MG63 (cell line): ENCODE results near the gene MAML1. TPM values are rescaled to one million over a fixed set of nuclear protein-coding genes. Genes with fewer than 3 reads are reported as not detected.

Experiments used
- DNase-seq: peaks from one replicate; pipeline ENCODE4 v3.0.0-alpha.2; 2020
- H3K27me3 ChIP-seq: fragments of 250-450 bp; sonication (Bioruptor Pico); 2 replicates; pipeline ENCODE4 v1.5.1; 2020; ENCODE audit warnings: mild to moderate bottlenecking, moderate library complexity
- H3K36me3 ChIP-seq: fragments of 250-450 bp; sonication (Bioruptor Pico); 2 replicates; pipeline ENCODE4 v1.5.1; 2020; ENCODE audit warnings: mild to moderate bottlenecking, moderate library complexity
- H3K4me3 ChIP-seq: fragments of 250-450 bp; sonication (Bioruptor Pico); 2 replicates; pipeline ENCODE4 v1.5.1; 2020; ENCODE audit warnings: mild to moderate bottlenecking, moderate library complexity
- H3K9me3 ChIP-seq: fragments of 250-450 bp; sonication (Bioruptor Pico); 2 replicates; pipeline ENCODE4 v1.5.1; 2020; ENCODE audit warnings: mild to moderate bottlenecking, moderate library complexity
- total RNA-seq: library from RNA; depleted of rRNA; stranded (reverse); fragments of >200 nt; shearing (Covaris generic); gene quantifications from 2 replicates; pipeline ENCODE4 v1.2.3, GENCODE V29; 2014; ENCODE audit warnings: low replicate concordance; rRNA removed

The MAML1 gene
- total RNA-seq, 1 experiment from 2014 or later = 21.3 TPM

DNA sequence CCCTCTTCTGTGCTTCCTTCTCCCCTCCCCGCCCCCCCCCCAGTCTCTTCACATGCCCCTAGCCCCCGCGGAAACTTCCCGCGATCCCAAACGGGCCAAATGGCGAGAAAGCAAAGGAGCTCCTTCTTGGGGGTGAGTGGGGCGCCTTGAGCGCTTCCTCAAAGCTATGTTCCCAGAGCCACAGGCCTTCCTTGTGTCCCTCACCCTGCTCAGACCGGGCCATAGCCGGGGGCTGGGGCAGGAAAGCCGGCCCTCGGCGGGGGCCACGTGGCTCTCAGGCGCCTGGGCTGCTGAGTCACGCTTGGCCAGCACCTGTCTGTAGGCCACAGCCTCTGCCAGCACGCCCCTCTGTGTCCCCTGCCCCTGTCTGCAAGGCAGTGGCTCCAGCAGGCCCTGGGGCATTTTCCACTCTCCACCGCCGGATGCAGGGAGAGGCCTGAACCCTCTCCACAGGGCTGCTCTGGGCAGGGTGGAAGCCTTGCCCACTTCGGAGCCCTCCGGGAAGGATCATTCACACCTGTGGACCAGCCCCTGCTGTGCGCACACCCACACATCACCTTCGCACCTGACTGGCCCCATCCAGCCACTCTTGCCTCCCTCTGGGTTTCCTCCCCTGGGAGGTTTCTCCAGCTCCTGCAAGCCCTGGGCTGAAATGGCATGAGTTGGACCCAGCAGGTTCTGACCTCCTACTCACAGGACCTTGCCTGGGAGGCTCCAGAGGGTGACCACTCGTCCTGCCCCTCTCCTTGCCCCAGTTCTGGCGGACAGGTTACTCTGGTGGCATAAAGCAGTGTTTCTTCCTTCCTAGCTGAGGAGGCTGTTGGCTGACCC, 86.9 kb downstream of the MAML1 start:
- Histone ChIP-seq H3K36me3 (peaks cover 39% of the 10 kb centered on the region), H3K9me3 (no peaks in the 10 kb centered on the region), H3K27me3 (no peaks in the 10 kb centered on the region), H3K4me3 (no peak overlapping the region; the same call in 1 of the 2 replicates)
- DNase-seq = peak; percentile 92

DNA sequence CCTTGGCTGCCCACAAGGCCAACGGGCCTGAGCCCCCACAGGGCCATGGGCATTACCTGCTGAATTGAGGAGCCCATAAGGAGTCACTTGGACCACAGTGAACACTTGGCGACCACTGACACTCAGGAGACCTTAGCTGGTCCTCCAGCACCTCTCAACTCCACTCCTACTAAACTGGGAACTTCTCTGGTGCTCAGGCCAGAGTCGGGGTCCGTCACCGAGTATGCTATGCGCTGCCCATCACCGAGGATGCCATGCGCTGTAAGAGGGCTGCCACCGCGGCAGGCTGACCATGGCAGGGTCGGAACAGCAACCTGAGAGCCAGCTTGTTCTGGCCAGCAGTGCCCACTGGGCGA, 87.5 kb downstream of the MAML1 start:
- no peaks in the 10 kb centered on the region for H3K9me3 ChIP-seq
- no peak for DNase-seq
- H3K36me3 ChIP-seq = peaks cover 39% of the 10 kb centered on the region
- H3K4me3 ChIP-seq = peak overlapping the region; percentile 79
- no peaks in the 10 kb centered on the region for H3K27me3 ChIP-seq

DNA sequence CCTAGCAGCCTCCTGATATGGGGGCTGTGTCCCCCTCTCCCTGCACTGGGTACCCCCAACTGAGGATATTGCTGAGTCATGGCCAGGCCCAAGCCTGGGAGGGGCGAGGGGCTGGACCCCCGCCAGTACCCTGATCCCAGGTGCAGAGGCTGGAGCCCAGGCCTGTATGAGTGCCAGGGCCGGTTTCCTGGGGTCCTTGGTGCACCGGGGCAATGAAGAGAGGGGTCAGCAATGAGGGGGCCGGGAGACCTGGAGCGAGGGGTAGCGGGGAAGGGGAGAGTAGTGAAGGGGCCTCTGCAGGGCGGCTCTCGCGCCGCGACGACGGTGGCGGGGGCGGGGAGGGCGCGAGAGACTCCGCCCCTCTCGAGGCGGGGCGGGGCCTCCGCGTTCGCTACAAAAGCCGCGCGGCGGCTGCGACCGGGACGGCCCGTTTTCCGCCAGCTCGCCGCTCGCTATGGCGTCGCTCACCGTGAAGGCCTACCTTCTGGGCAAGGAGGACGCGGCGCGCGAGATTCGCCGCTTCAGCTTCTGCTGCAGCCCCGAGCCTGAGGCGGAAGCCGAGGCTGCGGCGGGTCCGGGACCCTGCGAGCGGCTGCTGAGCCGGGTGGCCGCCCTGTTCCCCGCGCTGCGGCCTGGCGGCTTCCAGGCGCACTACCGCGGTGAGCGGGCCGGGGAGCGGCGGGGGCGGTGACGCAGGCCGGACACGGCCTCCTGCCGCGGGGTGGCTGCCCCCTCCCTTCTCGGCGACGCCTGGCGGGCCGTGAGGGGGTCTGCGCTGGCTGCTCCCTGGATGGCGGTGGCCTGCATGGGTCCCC, 88.1 kb downstream of the MAML1 start, which contains the start of gene SQSTM1:
Gene SQSTM1 (plus strand): TSS at position 423 of the 815 bp plus-strand sequence. CDS start 32 bp downstream, at position 455.
- H3K4me3 ChIP-seq = peak within 1 kb of the TSS; percentile 79
- H3K36me3 ChIP-seq = peaks cover 42% of the 10 kb centered on the region
- peak; percentile 83 for DNase-seq
- no peaks in the 10 kb centered on the region for H3K27me3 ChIP-seq
- no peaks in the 10 kb centered on the region for H3K9me3 ChIP-seq

DNA sequence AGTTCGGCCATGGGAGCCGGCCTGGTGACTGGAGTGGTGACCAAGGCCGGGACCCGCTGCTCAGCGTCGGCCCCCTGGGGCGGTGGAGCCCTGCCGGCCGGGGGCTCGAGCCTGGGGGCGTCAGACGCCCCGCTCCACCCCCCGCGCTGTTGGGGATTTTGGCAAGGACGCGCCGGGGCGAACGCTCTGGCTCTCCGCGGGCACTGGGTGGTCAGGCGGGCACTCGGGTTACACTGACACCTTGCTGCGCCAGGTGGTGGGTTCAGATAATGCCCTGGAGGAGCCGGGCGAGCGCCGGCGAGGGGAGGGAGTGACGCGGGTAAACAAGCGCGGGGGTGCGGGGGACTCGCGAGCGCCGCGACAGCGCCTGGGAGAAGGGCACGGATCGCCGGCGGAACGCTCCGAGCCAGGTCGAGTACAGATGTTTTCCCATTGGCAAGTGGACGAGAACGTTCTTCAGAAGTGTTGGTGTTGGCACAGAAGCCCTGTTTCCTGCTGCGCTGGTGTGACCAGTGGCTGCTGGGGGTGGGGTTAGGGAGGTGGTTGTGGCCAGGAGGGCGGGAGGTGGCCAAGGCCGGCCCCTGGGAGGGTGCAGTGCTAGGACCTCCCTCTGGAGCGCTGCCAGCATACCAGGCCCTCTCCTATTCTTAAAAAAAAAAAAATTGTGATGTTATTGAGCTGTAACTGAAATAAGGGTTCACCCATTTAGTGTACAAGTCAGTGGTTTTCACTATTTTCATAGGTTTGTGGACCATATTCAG, 88.9 kb downstream of the MAML1 start:
- peaks cover 48% of the 10 kb centered on the region for H3K36me3 ChIP-seq
- H3K4me3 ChIP-seq = peak overlapping the region; percentile 79
- peak; percentile 98 for DNase-seq
- no peaks in the 10 kb centered on the region for H3K27me3 ChIP-seq
- no peaks in the 10 kb centered on the region for H3K9me3 ChIP-seq

DNA sequence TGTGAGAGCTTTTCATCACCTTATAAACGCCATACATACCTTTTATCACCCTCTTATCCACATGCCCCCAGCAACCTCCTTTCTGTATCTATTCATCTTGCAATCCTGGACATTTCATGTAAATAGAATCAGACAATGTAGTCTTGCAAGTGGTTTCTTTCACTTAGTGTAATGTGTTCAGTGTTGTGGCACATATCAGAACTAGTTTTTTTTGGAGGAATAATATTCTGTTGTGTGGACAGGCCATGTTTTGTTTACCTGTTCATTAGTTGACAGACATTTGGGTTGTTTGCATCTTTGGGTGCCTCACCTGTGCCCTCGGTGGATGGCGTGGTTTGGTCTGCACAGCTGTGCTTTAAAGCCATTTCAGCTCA, 89.4 kb downstream of the MAML1 start:
- Histone ChIP-seq H3K36me3 (peaks cover 54% of the 10 kb centered on the region), H3K4me3 (peak overlapping the region; percentile 79), H3K9me3 (no peaks in the 10 kb centered on the region), H3K27me3 (no peaks in the 10 kb centered on the region)
- no peak for DNase-seq

- DNase-seq = no peak
- Histone ChIP-seq H3K36me3 (peaks cover 59% of the 10 kb centered on the region), H3K4me3 (peak overlapping the region; percentile 79)
Measured at GRCh38 chr5:179822444-179822990, 89.9 kb downstream of the MAML1 start.

DNA sequence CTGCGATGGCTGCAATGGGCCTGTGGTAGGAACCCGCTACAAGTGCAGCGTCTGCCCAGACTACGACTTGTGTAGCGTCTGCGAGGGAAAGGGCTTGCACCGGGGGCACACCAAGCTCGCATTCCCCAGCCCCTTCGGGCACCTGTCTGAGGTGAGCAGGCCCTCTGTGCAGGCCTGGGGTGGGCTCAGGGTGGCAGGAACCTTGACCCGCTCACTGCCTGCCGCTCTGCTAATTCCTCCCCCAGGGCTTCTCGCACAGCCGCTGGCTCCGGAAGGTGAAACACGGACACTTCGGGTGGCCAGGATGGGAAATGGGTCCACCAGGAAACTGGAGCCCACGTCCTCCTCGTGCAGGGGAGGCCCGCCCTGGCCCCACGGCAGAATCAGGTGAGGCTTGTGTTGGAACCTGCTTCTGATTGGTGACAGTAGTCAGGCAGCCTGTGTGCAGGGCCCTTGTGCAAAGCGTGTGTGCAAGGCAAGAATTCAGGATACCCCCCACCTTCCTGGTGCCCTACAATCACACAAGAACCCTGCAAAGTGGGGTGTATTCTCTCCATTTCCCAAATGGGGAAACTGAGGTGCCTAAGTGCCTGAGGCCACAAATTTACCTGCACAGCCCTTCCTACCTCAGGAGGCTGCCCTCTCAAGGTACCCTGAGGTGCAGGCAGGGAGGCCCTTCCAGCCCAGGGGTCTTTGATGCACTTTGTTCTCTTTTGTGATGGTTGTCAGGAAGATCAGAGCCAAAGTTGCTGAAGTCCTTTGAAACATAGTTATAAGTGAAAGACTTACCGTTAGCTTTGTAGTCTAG, 91.5 kb downstream of the MAML1 start:
- peaks cover 75% of the 10 kb centered on the region for H3K36me3 ChIP-seq

More at GRCh38 chr5:179822444-179822990, 89.9 kb downstream of the MAML1 start:
- Histone ChIP-seq H3K9me3 (no peaks in the 10 kb centered on the region), H3K27me3 (no peaks in the 10 kb centered on the region)

DNA sequence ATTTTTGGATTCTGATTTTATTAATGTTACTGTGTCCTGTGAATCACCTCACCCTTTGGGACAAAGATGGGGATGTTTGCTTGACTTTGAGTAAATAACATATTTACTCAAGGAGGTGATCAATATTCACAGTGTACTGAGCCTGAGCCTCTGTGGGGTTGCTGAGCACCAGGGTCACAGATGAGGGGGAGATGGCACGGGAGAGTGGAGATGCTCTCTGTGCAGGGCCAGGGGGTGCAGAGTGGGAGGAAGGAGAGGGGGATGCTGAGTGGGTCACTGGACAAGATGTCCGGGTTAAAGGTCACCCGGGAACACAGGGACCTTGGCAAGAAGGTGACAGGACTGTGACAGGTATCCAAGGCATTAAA, 92.1 kb downstream of the MAML1 start:
- Histone ChIP-seq H3K27me3 (no peaks in the 10 kb centered on the region), H3K9me3 (no peaks in the 10 kb centered on the region), H3K36me3 (peaks cover 81% of the 10 kb centered on the region), H3K4me3 (no peak overlapping the region)
- DNase-seq = no peak

More for the DNA sequence above, 91.5 kb downstream of the MAML1 start:
- Histone ChIP-seq H3K27me3 (no peaks in the 10 kb centered on the region), H3K9me3 (no peaks in the 10 kb centered on the region), H3K4me3 (no peak overlapping the region)
- DNase-seq = no peak

DNA sequence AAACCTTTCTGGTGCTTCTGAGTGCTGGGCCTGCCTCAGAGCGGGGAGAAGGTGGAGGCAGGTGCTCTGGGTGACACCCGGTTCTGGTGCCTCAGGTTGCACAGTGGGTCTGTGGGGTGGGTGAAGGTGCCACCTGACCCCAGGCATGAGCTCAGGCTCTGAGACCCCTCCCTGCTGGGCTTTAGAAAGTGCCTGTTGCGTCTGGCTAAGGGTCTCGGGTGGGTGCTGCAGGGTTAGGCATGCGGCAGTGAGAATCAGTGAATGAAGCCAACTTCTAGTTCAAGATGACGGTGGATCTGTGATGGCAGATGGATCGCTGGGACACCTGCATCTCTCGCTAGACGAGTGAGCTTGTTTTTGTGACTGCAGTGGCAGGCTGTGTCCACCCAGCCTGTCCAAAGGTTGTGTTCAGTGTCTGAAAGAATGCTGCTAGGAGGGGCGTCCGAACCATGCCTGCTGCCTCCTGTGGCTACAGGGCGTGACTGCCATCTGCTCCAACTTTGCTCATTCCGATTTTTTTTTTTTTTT, 93.1 kb downstream of the MAML1 start:
- no peaks in the 10 kb centered on the region for H3K27me3 ChIP-seq
- DNase-seq = no peak
- H3K36me3 ChIP-seq = peaks cover 88% of the 10 kb centered on the region
- peaks cover 3% of the 10 kb centered on the region; the same call in 1 of the 2 replicates for H3K9me3 ChIP-seq
- no peak overlapping the region for H3K4me3 ChIP-seq

Other genes with a start within 250 kb of the MAML1 start
- 65.6 and 71.4 TPM in 2 replicates for gene RUFY1, start 182.3 kb upstream of the MAML1 start, total RNA-seq
- gene HNRNPH1, start 109.2 kb upstream of the MAML1 start, total RNA-seq = 45.4 and 70.6 TPM in 2 replicates
- not detected in 2 replicates for gene CBY3, start 51.8 kb upstream of the MAML1 start, total RNA-seq
- gene CANX, start 33.9 kb upstream of the MAML1 start, total RNA-seq = 1,325 and 1,676 TPM in 2 replicates
- gene LTC4S, start 61.2 kb downstream of the MAML1 start, total RNA-seq = 1.7 TPM in 1 of 2 replicates, not detected in the other
- gene MGAT4B, start 74.0 kb downstream of the MAML1 start, total RNA-seq = 149 and 238 TPM in 2 replicates
- gene SQSTM1, start 88.1 kb downstream of the MAML1 start, total RNA-seq = 484 and 538 TPM in 2 replicates
- gene MRNIP, start 126.0 kb downstream of the MAML1 start, total RNA-seq = 25.5 and 30.6 TPM in 2 replicates
- 69.1 and 101 TPM in 2 replicates for gene TBC1D9B, start 175.1 kb downstream of the MAML1 start, total RNA-seq